BLaER1 treated with 17β-estradiol and CSF1 and Interleukin-3, amounts not matched to agents 10 nM and 100 nM (cell line): ENCODE results near the gene VAC14.

Source experiments
- H3K27ac ChIP-seq, 11 experiments: shearing (Covaris generic); formaldehyde crosslinking; 2 replicates each; pipeline ENCODE4 v1.8.1; 2022
- H3K27me3 ChIP-seq, 11 experiments: shearing (Covaris generic); formaldehyde crosslinking; 2 replicates each; pipeline ENCODE4 v1.8.1; 2022
- H3K36me3 ChIP-seq, 11 experiments: shearing (Covaris generic); formaldehyde crosslinking; 2 replicates each; pipeline ENCODE4 v1.8.1; 2022
- H3K4me1 ChIP-seq, 10 experiments: shearing (Covaris generic); formaldehyde crosslinking; 2 replicates each; pipeline ENCODE4 v1.8.1; 2022
- H3K4me2 ChIP-seq, 11 experiments: shearing (Covaris generic); formaldehyde crosslinking; 2 replicates each; pipeline ENCODE4 v1.8.1; 2022
- H3K4me3 ChIP-seq, 10 experiments: shearing (Covaris generic); formaldehyde crosslinking; 2 replicates each; pipeline ENCODE4 v1.8.1; 2022
- H3K9ac ChIP-seq, 11 experiments: shearing (Covaris generic); formaldehyde crosslinking; 2 replicates each; pipeline ENCODE4 v1.8.1; 2022
- H3K9me3 ChIP-seq, 11 experiments: shearing (Covaris generic); formaldehyde crosslinking; replicated peaks in 1 of 11; 2 replicates each; pipeline ENCODE4 v1.8.1; 2022
- H4K20me1 ChIP-seq, 11 experiments: shearing (Covaris generic); formaldehyde crosslinking; 2 replicates each; pipeline ENCODE4 v1.8.1; 2022
- Cebpa-rat ChIP-seq, 11 experiments: shearing (Covaris generic); IDR thresholded peaks; 2 replicates each; pipeline ENCODE4 v1.8.1; 2022

Gene VAC14

GRCh38 chr16:70684146-70685060 is 116.6 kb downstream of the VAC14 start:
- Histone ChIP-seq H3K9me3 (no peaks in the 10 kb centered on the region), H3K27ac (peak overlapping the region in 5 of 11 experiments; percentile 19 to 90 (median 82); a peak in 7 of 22 replicates), H3K36me3 (peaks cover 0 to 33% (median 8%) of the 10 kb centered on the region in 11 experiments; a peak in 17 of 22 replicates), H3K4me2 (peak overlapping the region; percentile 81 to 99 (median 96)), H3K4me1 (peaks cover 9 to 86% (median 76%) of the 10 kb centered on the region in 10 experiments; a peak in 19 of 20 replicates), H3K27me3 (no peaks in the 10 kb centered on the region), H4K20me1 (peaks cover 33 to 82% (median 47%) of the 10 kb centered on the region in 11 experiments; a peak in 21 of 22 replicates), H3K9ac (peak overlapping the region in 9 of 11 experiments; percentile 8 to 94 (median 89); a peak in 17 of 22 replicates), H3K4me3 (peak overlapping the region; percentile 56 to 95 (median 87); a peak in 17 of 20 replicates)
- TF ChIP-seq Cebpa-rat (IDR thresholded peaks at IDR 0.05): no peak

GRCh38 chr16:70683146-70683944 is 117.6 kb downstream of the VAC14 start:
- no peak overlapping the region for H3K4me3 ChIP-seq
- H3K27ac ChIP-seq: peak overlapping the region in 3 of 11 experiments; percentile 4 to 56 (median 30); a peak in 4 of 22 replicates
- H3K27me3 ChIP-seq: no peaks in the 10 kb centered on the region
- peaks cover 22 to 81% (median 47%) of the 10 kb centered on the region in 11 experiments; a peak in 21 of 22 replicates for H4K20me1 ChIP-seq
- H3K4me1 ChIP-seq: peaks cover 9 to 83% (median 72%) of the 10 kb centered on the region in 10 experiments; a peak in 19 of 20 replicates
- H3K9ac ChIP-seq: peak overlapping the region in 6 of 11 experiments; percentile 22 to 94 (median 51); a peak in 11 of 22 replicates
- no peak for TF ChIP-seq Cebpa-rat (IDR thresholded peaks at IDR 0.05)
- peak overlapping the region in 8 of 11 experiments; percentile 28 to 99 (median 96); a peak in 15 of 22 replicates for H3K4me2 ChIP-seq
- H3K36me3 ChIP-seq: peaks cover 0 to 44% (median 18%) of the 10 kb centered on the region in 11 experiments; a peak in 17 of 22 replicates
- no peaks in the 10 kb centered on the region for H3K9me3 ChIP-seq

DNA sequence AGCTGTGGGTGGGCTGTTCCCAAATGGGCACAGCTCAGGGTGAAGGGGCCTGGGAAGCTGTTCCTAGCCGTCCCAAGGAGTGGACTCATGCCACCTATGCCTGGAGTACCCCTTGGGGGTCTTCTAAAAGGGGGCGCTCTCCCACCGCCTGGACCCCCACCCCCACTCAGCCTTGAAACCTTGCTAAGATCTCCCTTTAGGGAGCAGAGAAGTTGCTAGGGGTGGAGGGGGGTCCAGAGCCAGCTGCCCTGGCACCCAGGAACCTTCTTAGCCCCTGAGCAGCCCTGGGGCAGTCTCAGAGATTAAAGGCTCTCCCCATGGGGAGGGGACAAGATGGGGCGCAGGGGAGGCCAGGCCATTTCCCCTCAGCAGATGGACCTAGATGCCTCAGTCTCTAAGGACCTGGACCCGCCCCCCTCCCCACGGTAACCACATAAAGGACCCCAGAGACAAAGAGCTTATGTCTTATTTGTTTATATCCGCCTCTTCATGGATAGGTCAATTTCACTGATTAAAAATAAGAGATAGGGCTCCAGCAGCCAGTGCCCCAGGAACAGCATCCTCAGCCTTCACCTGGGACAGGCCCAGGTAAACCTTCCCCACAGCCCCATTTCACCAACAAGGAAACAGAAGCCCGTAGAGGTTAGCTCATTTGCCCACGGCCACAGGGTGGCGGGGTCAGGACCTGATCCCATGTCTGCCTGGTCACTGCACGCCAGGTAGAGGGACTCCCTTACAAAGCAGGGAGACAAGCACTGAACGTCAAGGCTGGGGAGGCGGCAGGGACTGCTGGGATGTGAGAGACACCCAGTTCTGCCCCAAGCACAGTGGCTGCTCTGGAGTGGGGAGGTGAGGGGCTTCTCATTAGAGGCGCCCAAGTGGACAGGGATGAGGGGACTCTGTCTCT is 118.5 kb downstream of the VAC14 start:
- Histone ChIP-seq H3K9me3 (no peaks in the 10 kb centered on the region), H3K4me2 (peak overlapping the region in 8 of 11 experiments; percentile 28 to 99 (median 96); a peak in 17 of 22 replicates), H3K27me3 (no peaks in the 10 kb centered on the region), H3K9ac (peak overlapping the region in 6 of 11 experiments; percentile 11 to 52 (median 38); a peak in 10 of 22 replicates), H3K27ac (peak overlapping the region in 2 of 11 experiments; percentile 4 to 56; a peak in 4 of 22 replicates), H4K20me1 (peaks cover 14 to 80% (median 47%) of the 10 kb centered on the region in 11 experiments; a peak in 21 of 22 replicates), H3K4me3 (no peak overlapping the region), H3K36me3 (peaks cover 0 to 52% (median 27%) of the 10 kb centered on the region in 11 experiments; a peak in 17 of 22 replicates), H3K4me1 (peaks cover 9 to 75% (median 64%) of the 10 kb centered on the region in 10 experiments; a peak in 19 of 20 replicates)
- no peak for TF ChIP-seq Cebpa-rat (IDR thresholded peaks at IDR 0.05)

DNA sequence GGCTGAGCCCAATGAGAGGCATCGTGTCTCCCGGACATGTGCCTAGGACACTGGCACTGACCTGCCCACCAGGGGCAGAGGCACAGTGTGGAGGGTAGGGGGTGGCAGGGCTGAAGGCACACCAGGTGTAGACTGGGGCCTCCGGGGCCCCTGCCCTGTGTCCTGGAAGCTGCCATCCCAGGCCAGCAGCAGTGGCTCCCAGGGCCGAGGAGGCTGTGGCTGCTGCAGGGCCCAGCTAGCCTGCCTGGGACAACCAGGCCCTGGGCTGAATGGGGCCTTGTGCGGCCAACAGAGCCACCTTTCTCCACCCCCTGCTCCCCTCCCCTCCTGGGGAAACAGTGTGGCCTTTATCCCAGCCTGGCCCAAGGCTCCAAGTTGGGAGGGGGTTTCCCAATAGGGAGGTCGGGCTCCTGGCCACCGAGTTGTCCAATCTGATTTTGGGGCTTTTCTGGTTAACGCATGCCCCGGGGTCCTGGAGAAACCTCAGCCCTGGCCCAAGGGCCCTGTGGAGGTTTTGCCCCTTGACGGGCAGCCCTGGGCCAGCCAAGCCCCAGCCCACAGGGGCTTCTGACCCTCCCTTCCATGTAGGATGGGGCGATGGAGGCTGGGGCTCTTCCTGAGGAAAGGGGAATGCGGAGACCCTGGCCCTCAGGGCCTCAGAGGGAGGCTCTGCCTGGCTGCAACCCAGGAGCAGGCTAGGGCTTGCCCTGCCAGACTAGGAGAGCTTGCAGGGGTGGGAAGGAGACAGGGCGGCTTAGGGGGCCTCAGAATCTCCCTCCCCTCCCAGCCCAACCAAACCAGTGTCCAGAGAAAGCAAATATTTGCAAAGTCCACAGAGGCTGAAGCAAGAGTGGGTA is 119.3 kb downstream of the VAC14 start:
- no peaks in the 10 kb centered on the region for H3K9me3 ChIP-seq
- no peak for TF ChIP-seq Cebpa-rat (IDR thresholded peaks at IDR 0.05)
- no peaks in the 10 kb centered on the region for H3K27me3 ChIP-seq
- H3K36me3 ChIP-seq: peaks cover 0 to 61% (median 35%) of the 10 kb centered on the region in 11 experiments; a peak in 17 of 22 replicates
- peak overlapping the region in 7 of 11 experiments; percentile 12 to 52 (median 46); a peak in 10 of 22 replicates for H3K9ac ChIP-seq
- peaks cover 9 to 68% (median 56%) of the 10 kb centered on the region in 10 experiments; a peak in 19 of 20 replicates for H3K4me1 ChIP-seq
- H3K27ac ChIP-seq: peak overlapping the region in 5 of 11 experiments; percentile 9 to 56 (median 43); a peak in 8 of 22 replicates
- peaks cover 5 to 79% (median 47%) of the 10 kb centered on the region in 11 experiments; a peak in 20 of 22 replicates for H4K20me1 ChIP-seq
- H3K4me3 ChIP-seq: no peak overlapping the region
- H3K4me2 ChIP-seq: peak overlapping the region in 8 of 11 experiments; percentile 37 to 99 (median 96); a peak in 15 of 22 replicates

- Histone ChIP-seq H3K4me1 (peaks cover 4 to 62% (median 51%) of the 10 kb centered on the region in 10 experiments; a peak in 18 of 20 replicates), H3K4me3 (no peak overlapping the region), H3K9ac (peak overlapping the region in 5 of 11 experiments; percentile 12 to 52 (median 48); a peak in 5 of 22 replicates), H4K20me1 (peaks cover 0 to 82% (median 43%) of the 10 kb centered on the region in 11 experiments; a peak in 17 of 22 replicates), H3K4me2 (peak overlapping the region in 8 of 11 experiments; percentile 20 to 96 (median 32); a peak in 11 of 22 replicates), H3K9me3 (no peaks in the 10 kb centered on the region), H3K27me3 (no peaks in the 10 kb centered on the region), H3K36me3 (peaks cover 0 to 70% (median 43%) of the 10 kb centered on the region in 11 experiments; a peak in 19 of 22 replicates), H3K27ac (peak overlapping the region in 5 of 11 experiments; percentile 9 to 56 (median 43); a peak in 8 of 22 replicates)
- no peak for TF ChIP-seq Cebpa-rat (IDR thresholded peaks at IDR 0.05)
Measured at GRCh38 chr16:70680495-70681381, 120.2 kb downstream of the VAC14 start.
